ENCODE measurements around the gene PACSIN1. TPM values are rescaled to one million over a fixed set of nuclear protein-coding genes. Genes with fewer than 3 reads are reported as not detected.
"Not testable (repeated sequence)": the region's sequence is repeated elsewhere in the genome, so short reads cannot be mapped to it uniquely, and the experiment has no call there.

PACSIN1 gene
- total RNA-seq, 2 donors from 2014 or later, result 0.97 TPM; not detected in 1

DNA sequence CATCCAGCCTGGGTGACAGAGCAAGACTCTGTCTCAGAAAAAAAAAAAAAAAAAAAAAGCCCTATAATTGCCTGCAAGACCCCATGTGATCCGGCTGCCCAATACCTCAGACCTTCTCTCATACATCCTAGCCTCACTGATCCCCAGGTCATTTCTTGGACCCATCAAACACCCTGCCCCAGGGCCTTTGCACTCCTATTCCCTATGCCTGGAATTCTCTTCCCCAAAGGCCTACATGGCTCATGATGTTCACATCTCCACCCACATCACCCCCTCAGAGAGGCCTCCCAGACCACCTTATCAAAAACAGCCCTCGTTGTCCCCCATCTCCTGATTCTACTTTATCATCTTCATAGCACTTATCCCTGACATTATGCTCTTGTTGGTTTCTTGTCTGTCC lies 8.9 kb downstream of the PACSIN1 start:
- Mint-ChIP-seq H3K36me3 (no peaks in the 10 kb centered on the region), H3K27ac (no peak overlapping the region), H3K9me3 (no peaks in the 10 kb centered on the region)
- DNase-seq (ENCODE audit: low spot score in 2 of 2) (no peak), ATAC-seq (no peak)

DNA sequence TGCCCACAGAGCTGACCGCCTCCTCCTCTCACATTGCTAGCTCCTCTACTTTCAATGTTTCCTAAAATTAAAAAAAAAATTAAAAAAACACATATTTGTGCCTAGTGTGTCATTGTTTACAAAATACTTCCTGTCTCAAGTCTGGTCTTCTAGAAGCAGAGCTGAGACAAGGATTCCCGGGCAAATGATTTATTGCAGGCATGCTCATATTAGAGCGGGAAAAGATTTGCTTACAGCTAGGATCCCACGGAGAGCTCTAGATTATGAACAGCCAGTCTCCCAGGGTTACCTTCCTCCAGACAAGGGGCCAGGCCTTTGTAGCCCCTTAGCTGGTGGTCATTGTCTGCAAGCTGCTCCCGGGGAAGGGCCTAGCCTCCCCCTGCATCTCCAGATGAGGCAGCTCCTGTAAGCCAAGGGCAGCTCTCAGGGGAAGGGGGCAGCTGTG lies 9.4 kb downstream of the PACSIN1 start:
- ATAC-seq (no peak), DNase-seq (ENCODE audit: low spot score in 2 of 2) (no peak)
- Mint-ChIP-seq H3K9me3 (no peaks in the 10 kb centered on the region), H3K27ac (no peak overlapping the region), H3K36me3 (no peaks in the 10 kb centered on the region)

DNA sequence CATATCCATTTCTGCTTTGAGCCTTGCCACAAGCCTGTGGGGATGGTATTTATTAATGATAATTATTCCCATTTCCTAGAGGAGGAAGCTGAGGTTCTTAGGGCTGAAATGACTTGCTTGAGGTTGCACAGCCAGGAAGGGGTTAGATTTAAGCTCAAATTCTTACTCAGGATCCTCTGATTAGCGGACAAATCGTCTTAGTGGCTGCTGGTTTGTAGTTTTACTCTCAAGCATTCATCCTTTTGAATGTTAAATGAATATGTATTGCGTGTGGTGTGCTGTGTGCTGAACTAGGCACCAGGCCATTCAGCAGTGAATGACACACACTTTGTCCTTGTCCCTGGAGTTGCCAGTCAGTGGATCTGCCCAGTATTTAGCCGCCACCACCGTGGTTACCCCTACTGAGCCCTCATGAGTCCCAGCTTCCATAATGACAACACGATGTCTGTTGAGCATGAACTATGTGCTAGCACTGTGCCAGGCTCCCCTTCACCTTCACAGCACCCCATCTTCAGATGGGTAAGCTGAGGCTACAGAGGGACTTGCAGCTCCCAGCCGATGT lies 10.0 kb downstream of the PACSIN1 start:
- Mint-ChIP-seq H3K36me3 (no peaks in the 10 kb centered on the region), H3K27ac (no peak overlapping the region), H3K9me3 (no peaks in the 10 kb centered on the region)
- DNase-seq (ENCODE audit: low spot score in 2 of 2) (no peak), ATAC-seq (peak in 1 of 2 donors; percentile 34)

DNA sequence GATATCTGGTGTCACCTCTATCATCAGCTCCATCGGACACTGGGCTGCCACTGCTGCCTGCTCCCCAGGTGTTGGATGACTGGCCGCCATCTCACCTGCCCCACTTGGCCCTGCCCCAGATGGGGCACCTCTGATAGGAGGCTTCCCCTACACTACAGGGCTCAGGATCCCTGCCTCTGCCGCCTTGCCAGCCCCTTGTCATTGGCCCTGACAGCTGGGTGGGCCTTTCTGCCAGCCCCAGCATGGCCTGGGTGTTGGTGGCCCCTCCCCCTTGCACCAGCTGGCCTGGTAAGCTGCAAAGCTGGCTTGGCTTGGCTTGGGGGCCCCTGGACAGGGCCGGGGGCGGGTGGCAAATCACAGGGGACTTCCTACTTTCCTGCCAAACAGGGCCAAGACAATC lies 10.6 kb downstream of the PACSIN1 start:
- H3K36me3 Mint-ChIP-seq, result no peaks in the 10 kb centered on the region
- H3K9me3 Mint-ChIP-seq, result no peaks in the 10 kb centered on the region
- no peak overlapping the region for H3K27ac Mint-ChIP-seq
- DNase-seq (ENCODE audit: low spot score in 2 of 2), result no peak
- ATAC-seq, result no peak

DNA sequence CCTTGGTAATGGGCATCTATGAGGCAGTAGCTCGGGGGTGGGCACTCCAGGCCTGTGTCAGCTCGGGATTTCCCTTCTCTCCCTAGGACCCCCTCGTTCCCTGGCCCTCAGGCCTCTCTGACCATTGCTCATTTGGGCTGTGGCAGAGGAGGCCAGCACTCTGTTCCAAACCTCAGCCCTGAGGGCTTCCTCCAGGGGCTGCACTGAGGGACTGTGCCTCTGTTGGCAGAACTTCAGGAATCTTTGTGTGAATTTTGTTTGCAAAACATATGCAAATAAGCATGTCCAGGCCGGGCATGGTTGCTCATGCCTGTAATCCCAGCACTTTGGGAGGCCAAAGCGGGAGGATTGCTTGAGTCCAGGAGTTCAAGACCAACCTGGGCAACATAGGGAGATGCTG lies 11.0 kb downstream of the PACSIN1 start:
- no peak for ATAC-seq
- Mint-ChIP-seq H3K36me3 (no peaks in the 10 kb centered on the region), H3K9me3 (no peaks in the 10 kb centered on the region), H3K27ac (no peak overlapping the region)
- DNase-seq (ENCODE audit: low spot score in 2 of 2), result no peak

DNA sequence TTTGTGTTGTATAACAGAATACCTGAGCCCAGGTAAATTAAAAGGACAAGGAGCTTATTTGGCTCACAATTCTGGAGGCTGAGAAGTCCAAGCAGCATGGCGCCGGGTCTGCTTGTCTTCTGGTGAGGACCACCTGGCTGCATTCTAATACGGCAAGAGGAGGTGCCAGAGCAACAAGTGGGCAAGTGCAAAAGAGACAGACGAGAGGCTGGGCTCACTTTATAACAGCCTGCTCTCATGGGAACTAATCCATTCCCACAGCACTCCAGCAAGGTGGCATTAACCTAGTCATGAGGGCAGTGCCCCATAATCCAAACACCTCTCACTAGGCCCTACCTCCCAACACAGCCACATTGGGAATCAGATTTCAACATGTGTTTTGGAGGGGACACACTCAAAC lies 12.9 kb downstream of the PACSIN1 start:
- H3K9me3 Mint-ChIP-seq, result no peaks in the 10 kb centered on the region
- ATAC-seq (no peak), DNase-seq (ENCODE audit: low spot score in 2 of 2) (no peak)
- no peak overlapping the region for H3K27ac Mint-ChIP-seq
- H3K36me3 Mint-ChIP-seq, result no peaks in the 10 kb centered on the region

DNA sequence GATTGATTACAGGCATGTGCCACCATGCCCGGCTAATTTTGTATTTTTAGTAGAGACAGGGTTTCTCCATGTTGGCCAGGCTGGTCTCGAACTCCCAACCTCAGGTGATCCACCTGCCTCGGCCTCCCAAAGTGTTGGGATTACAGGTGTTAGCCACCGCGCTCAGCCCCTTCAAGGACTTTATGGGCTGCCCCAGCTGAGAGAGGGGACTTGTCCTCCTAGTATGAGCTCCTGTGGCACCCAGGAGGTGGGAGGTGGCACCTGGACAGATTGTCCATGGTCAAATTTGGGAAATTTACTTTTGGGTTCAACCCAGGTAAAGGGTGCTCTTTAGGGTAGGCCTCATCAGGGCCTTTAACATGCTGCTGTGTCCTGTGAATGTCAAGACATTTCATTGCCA lies 17.9 kb downstream of the PACSIN1 start:
- H3K36me3 Mint-ChIP-seq; H3K9me3 Mint-ChIP-seq; ATAC-seq; DNase-seq (ENCODE audit: low spot score in 2 of 2): not testable (repeated sequence)
- H3K27ac Mint-ChIP-seq, result peak overlapping the region in 1 of 2 donors; percentile 34

DNA sequence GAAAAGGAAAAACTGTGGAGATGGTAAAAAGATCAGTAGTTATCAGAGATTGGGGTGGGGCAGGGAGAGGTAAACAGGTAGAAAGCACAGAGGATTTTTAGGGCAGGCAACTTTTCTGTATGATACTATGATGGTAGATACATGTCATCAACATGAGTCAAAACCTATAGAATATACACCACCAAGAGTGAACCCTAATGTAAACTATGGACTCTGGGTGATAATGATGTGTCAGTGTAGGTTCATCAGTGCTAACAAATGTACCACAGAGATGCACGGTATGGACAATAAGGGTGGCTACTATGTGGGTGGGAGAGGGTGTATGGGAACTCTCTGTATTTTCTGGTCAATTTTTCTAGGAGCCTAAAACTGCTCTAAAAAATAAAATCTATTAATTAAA lies 18.5 kb downstream of the PACSIN1 start:
- H3K36me3 Mint-ChIP-seq, result no peaks in the 10 kb centered on the region
- ATAC-seq (peak; percentile 38 to 44), DNase-seq (ENCODE audit: low spot score in 2 of 2) (no peak)
- H3K27ac Mint-ChIP-seq, result peak overlapping the region in 1 of 2 donors; percentile 81
- no peaks in the 10 kb centered on the region for H3K9me3 Mint-ChIP-seq

DNA sequence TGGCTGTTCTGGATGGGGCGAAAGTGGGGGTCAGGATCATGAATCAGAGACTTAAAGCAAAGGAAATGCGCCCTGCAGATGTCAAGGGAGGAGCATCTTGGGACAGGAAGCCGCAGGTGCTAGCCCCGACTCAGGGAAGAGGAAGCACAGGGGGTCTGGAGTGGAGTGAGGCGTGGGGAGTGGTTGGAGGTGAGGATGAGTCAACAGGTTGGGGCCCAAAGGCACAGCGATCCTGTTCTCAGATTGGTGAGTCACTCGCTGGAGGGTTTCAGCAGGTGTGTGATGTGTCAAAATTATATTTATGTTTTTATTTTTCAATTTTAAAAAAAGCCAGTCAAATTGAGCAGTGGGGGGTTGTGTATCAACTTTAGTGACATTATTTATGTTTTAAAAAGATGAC lies 19.0 kb downstream of the PACSIN1 start:
- Mint-ChIP-seq H3K36me3 (no peaks in the 10 kb centered on the region), H3K9me3 (no peaks in the 10 kb centered on the region), H3K27ac (peak overlapping the region; percentile 81 to 99)
- peak; percentile 99 for ATAC-seq
- DNase-seq (ENCODE audit: low spot score in 2 of 2), result peak; percentile 78 to 79

DNA sequence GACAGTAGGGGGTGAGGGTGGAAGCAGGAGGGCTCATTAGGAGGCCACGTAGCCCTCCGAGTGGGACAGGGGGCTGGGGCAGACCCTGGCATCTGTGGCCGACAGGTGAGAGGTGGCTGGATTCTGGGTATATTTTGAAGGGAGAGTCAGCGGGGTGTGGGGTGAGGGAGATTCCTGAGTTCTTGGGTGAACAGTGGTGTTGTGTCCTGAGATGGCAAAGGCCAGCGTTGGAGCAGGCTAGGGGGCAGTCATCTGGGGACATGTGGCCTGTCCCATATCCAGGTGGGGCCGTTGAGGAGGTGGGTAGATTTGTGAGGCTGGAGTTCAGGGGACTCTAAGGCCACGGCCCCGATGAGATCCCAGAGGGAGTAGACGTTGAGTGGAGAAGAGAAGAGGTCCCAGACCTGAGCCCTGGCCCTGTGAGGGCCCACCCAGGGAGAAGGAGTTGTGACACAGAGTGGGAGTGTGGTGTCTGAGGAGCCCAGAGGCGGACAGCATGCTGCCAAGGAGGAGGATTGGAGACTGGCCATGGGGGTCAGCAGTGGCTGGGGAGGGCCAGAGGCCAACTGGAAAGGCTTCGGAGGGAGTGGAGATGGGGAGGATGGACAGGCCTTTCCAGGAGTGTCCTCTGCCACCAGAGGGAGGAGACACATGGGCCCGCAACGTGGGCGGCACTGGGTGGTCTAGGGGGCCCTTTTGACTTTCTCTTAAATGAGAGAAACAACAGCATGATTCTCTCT lies 19.6 kb downstream of the PACSIN1 start:
- Mint-ChIP-seq H3K27ac (peak overlapping the region; percentile 81 to 99), H3K9me3 (no peaks in the 10 kb centered on the region), H3K36me3 (no peaks in the 10 kb centered on the region)
- ATAC-seq (peak in 1 of 2 donors; percentile 9), DNase-seq (ENCODE audit: low spot score in 2 of 2) (no peak)

DNA sequence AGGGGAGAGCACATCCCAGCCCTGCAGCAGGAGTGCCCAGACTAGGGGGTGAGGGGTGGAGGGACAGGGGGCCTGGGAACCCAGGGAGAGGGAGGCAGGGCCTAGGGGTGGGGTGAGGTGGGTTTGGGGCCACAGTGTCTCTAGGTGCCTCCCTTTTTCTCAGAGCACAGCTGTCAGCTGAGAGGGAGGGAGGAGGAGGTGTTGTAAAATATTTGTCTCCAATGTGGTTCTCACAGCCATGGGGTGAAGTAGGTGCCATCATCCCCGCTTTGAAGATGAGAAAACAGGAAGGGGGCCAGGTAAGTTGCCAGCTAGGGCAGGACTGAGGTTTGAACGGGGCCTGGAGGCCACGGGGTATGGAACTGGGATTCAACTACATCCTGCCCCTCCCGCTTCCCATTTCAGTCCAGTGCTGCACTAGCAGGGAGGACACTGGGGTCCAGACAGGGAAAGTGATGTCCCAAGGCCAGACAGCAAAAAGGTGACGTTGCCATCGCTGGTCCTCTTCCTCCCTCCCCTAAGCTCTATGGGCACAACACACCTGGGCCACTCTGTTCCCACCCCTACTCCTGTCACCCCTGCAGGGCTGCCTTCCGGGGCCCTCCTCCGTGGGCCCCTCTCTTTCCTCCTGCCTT lies 20.3 kb downstream of the PACSIN1 start:
- no peak for ATAC-seq
- no peaks in the 10 kb centered on the region for H3K36me3 Mint-ChIP-seq
- DNase-seq (ENCODE audit: low spot score in 2 of 2), result peak in 1 of 2 donors; percentile 16
- H3K9me3 Mint-ChIP-seq, result no peaks in the 10 kb centered on the region
- peak overlapping the region; percentile 81 to 99 for H3K27ac Mint-ChIP-seq

DNA sequence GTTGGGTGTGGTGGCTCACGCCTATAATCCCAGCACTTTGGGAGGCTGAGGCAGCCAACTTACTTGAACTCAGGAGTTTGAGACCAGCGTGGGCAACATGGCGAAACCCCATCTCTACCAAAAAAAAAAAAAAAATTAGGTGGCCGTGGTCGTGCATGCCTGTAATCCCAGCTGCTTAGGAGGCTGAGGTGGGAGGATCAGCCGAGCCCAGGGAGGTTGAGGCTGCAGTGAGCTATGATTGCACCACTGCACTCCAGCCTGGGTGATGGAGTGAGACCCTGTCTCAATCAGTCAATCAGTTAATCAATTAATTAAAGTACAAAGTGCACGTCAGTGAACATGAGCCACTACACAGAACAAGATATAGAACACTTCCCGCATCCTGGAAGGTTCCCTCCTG lies 21.0 kb downstream of the PACSIN1 start:
- not testable (repeated sequence) for H3K9me3 Mint-ChIP-seq; H3K36me3 Mint-ChIP-seq; ATAC-seq; DNase-seq (ENCODE audit: low spot score in 2 of 2)
- peak overlapping the region; percentile 57 to 81 for H3K27ac Mint-ChIP-seq

DNA sequence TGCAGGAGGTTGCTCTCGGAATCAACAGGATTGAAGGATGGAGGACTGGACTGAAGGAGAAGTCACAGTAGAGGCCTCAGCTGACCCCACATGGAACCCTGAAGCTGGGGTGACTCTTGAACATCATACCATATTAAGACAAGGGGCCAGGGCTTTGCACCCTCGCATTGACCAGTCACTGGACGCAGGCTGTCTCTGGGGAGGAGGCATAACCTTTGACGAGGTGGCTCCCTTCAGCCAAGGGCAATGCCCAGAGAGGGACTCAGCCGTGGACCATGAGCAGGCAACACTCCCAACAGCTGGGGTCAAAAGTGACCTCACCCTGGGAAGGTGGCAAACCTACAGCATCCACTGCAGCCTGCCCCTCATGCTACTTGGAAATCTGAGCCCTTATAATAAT lies 21.7 kb downstream of the PACSIN1 start:
- H3K36me3 Mint-ChIP-seq, result no peaks in the 10 kb centered on the region
- ATAC-seq (no peak), DNase-seq (ENCODE audit: low spot score in 2 of 2) (no peak)
- H3K27ac Mint-ChIP-seq, result peak overlapping the region in 1 of 2 donors; percentile 81
- no peaks in the 10 kb centered on the region for H3K9me3 Mint-ChIP-seq

DNA sequence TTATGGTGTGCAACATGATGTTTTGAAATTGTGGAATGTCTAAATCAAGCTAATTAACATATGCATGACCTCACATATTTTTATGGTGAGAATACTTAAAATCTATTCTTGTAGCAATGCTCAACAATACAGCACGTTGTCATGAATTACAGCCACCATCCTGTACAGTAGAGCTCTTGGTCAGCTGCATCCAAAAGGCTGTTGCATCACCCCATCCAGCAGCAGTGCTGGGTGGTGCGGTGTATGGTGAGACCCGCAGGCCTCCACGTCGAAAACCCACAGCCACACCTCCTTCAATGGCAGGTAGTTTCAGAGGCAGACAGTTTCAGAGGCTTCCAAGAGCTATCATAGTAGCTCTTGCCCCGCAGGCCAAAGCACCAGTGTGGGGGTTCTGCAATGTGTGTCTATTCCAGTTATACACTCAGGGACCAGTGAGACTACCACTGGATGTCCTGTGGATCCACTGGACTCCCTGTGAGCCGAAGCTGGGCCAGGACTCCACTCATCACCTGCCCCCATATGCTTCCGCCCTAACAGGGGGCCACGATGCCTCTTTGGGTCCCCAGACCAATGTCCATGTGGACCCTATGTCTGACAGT lies 23.4 kb downstream of the PACSIN1 start:
- Mint-ChIP-seq H3K27ac (no peak overlapping the region), H3K9me3 (no peaks in the 10 kb centered on the region), H3K36me3 (no peaks in the 10 kb centered on the region)
- ATAC-seq (no peak), DNase-seq (ENCODE audit: low spot score in 2 of 2) (no peak)

DNA sequence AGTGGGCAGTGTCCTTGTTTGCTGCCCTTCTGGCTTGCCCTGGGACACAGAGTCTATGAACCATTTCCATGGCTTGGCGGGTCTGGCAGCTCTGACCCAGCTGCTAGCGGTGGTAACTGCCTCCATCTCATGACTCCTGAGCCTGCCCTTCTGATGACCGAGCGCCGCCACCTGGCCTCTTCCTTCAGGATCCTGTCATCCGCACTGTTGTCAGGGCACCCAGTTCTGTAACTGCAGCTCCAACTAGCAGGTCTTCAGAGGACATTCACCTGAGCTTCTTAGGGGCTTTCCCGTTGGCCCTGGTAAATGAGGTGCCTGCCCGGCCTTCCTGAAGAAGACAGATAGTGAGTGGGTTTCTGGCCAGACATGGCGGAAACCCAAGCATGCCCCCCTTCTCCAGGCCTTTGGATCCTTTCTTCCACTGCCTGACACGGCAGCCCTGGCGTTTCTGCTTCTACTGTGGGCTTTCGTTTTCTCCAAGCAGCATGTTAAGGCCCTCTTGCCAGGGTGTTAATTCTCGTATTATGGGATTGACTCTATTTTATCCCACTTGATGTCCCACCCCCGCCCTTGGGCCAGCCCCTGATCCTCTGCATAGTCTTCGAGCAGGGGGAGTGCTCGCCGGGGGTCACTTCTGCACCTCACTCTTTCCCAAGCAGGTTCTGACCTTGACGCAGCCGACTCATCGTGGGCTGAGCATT lies 24.7 kb downstream of the PACSIN1 start:
- DNase-seq (ENCODE audit: low spot score in 2 of 2) (no peak), ATAC-seq (no peak)
- H3K36me3 Mint-ChIP-seq, result no peaks in the 10 kb centered on the region
- H3K27ac Mint-ChIP-seq, result peak overlapping the region in 1 of 2 donors; percentile 67
- H3K9me3 Mint-ChIP-seq, result no peaks in the 10 kb centered on the region

DNA sequence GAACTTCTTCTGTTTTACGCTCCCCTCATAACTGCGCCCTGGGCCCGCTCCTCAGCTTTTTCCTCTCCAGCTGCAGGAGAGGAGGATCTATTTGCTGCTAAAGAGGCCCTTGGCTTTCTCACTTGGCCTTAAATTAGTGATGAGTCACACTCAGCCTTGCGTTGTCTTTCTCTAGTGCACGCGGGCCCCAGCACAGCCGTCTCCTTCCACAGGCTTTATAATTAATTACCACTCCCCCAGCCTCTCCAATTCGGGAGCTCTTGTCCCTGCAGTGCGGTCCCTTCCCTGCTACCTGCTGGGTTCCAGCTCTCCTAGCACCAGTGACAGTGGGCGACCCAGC lies 25.2 kb downstream of the PACSIN1 start:
- H3K36me3 Mint-ChIP-seq, result no peaks in the 10 kb centered on the region
- no peaks in the 10 kb centered on the region for H3K9me3 Mint-ChIP-seq
- no peak for ATAC-seq
- no peak for DNase-seq (ENCODE audit: low spot score in 2 of 2)
- H3K27ac Mint-ChIP-seq, result peak overlapping the region; percentile 67 to 72

DNA sequence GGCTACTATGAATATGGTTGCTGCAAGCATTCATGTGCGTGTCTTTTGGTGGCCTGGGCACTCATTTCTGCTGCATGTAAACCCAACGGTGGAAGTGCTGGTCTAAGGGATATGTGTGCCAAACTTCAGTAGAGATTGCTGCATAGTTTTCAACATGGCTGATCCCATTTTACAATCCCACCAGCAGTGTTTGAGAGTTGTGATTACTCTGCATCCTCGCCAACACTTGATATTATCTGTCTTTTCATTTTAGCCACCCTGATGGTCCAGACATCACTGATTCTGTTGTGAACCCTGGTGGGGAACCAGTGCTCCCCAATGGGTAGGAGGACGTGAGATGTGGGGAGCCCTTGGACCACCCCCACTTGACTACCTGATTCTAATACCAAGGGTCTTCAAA lies 27.5 kb downstream of the PACSIN1 start:
- ATAC-seq (no peak), DNase-seq (ENCODE audit: low spot score in 2 of 2) (no peak)

More for the DNA sequence above, 27.5 kb downstream of the PACSIN1 start:
- Mint-ChIP-seq H3K36me3 (no peaks in the 10 kb centered on the region), H3K27ac (no peak overlapping the region), H3K9me3 (no peaks in the 10 kb centered on the region)

Measured in activated naive CD4-positive, alpha-beta T cell treated with anti-CD3 and anti-CD28 coated beads, Interleukin-2, amount 50 U/mL, for 72 hours (primary cell).